Ishikawa (cell line): ENCODE results near the gene HK1.

Experiments
- CEBPB ChIP-seq: IDR thresholded peaks from 2 replicates; pipeline ENCODE4 v1.6.1; 2012
- EGR1 ChIP-seq: IDR thresholded peaks from 2 replicates; pipeline ENCODE4 v1.6.1; 2012
- EP300 ChIP-seq: IDR thresholded peaks from 2 replicates; pipeline ENCODE4 v1.6.1; 2012; ENCODE audit warnings: borderline replicate concordance
- FOXM1 ChIP-seq: IDR thresholded peaks from 2 replicates; pipeline ENCODE4 v1.6.1; 2012; ENCODE audit warnings: low read depth, borderline replicate concordance
- NFIC ChIP-seq: IDR thresholded peaks from 2 replicates; pipeline ENCODE4 v1.6.1; 2012
- RAD21 ChIP-seq: IDR thresholded peaks from 2 replicates; pipeline ENCODE4 v1.6.1; 2012; ENCODE audit warnings: low read depth
- TAF1 ChIP-seq: IDR thresholded peaks from 2 replicates; pipeline ENCODE4 v1.6.1; 2012; ENCODE audit warnings: low read depth, mild to moderate bottlenecking
- TF ChIP-seq, protein P1 (sequence below): IDR thresholded peaks from 2 replicates; pipeline ENCODE4 v1.6.1; 2012
- TF ChIP-seq, protein P2 (sequence below): IDR thresholded peaks from 2 replicates; pipeline ENCODE4 v1.6.1; 2012; ENCODE audit warnings: low read depth, mild to moderate bottlenecking

DNA sequence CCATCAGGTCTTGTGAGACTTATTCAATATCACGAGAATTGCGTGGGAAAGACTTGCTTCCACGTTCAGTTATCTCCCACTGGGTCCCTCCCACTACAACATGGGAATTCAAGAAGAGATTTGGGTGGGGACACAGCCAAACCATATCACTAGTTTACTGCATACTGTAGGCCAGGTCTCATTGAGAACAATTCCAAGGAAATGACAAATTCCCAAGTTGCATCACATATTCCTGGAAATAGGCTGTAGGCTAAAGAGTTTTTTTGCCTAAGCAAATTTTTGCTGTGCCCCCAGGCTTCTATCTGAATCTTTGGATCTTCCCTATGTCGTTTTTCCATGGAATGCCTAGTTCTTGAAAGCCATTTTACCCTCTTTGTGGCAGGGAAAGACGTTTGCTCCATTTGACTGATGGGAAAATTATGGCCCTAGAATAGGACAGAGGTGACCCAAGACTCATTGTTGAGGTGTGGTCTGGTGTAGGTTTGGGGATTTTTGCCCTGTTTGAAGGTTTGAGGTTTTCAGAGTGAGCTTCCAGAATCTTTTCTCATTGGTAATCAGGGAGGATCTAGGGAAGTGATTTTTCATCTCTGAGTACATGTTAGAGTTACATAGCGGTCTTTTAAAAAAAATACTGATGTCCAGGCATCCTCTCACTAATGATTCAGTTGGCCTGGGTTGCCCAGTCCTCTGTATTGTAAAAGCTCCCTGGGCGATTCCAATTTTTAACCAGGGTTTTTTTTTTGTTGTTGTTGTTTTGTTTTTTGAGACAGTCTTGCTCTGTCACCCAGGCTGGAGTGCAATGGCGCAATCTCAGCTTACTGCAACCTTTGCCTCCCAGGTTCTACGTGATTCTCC is 94.1 kb downstream of the HK1 start:
- TF ChIP-seq RAD21 (no peak), EP300 (no peak), NFIC (no peak), CEBPB (no peak), TAF1 (no peak), FOXM1 (no peak), EGR1 (no peak)
- TF ChIP-seq, protein P1, sequence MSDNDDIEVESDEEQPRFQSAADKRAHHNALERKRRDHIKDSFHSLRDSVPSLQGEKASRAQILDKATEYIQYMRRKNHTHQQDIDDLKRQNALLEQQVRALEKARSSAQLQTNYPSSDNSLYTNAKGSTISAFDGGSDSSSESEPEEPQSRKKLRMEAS, result no peak
- TF ChIP-seq, protein P2, sequence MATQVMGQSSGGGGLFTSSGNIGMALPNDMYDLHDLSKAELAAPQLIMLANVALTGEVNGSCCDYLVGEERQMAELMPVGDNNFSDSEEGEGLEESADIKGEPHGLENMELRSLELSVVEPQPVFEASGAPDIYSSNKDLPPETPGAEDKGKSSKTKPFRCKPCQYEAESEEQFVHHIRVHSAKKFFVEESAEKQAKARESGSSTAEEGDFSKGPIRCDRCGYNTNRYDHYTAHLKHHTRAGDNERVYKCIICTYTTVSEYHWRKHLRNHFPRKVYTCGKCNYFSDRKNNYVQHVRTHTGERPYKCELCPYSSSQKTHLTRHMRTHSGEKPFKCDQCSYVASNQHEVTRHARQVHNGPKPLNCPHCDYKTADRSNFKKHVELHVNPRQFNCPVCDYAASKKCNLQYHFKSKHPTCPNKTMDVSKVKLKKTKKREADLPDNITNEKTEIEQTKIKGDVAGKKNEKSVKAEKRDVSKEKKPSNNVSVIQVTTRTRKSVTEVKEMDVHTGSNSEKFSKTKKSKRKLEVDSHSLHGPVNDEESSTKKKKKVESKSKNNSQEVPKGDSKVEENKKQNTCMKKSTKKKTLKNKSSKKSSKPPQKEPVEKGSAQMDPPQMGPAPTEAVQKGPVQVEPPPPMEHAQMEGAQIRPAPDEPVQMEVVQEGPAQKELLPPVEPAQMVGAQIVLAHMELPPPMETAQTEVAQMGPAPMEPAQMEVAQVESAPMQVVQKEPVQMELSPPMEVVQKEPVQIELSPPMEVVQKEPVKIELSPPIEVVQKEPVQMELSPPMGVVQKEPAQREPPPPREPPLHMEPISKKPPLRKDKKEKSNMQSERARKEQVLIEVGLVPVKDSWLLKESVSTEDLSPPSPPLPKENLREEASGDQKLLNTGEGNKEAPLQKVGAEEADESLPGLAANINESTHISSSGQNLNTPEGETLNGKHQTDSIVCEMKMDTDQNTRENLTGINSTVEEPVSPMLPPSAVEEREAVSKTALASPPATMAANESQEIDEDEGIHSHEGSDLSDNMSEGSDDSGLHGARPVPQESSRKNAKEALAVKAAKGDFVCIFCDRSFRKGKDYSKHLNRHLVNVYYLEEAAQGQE, result no peak
